ENCODE data around the gene CIAO3.
"Not testable (repeated sequence)": the region's sequence is repeated elsewhere in the genome, so short reads cannot be mapped to it uniquely, and the experiment has no call there.

The CIAO3 gene

DNA sequence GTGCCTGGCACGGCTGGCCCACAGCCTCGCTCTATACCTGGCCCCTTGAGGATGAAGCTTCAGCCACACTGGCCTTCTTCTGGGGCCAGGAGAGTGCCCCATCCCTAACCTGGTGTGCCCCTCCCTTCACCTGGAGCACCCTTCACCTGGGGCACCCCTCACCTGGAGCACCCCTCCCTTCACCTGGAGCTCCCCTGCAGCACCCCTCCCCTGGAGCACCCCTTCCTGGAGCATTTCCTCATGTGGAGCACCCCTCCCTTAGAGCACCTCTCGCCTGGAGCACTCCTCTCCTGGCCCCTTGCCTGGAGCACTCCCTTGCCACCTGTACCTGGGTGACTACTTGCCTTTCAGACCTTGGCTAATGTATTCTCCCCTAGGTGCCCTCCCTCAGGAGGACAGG is 32.8 kb downstream of the CIAO3 start:
- no peak for DNase-seq

DNA sequence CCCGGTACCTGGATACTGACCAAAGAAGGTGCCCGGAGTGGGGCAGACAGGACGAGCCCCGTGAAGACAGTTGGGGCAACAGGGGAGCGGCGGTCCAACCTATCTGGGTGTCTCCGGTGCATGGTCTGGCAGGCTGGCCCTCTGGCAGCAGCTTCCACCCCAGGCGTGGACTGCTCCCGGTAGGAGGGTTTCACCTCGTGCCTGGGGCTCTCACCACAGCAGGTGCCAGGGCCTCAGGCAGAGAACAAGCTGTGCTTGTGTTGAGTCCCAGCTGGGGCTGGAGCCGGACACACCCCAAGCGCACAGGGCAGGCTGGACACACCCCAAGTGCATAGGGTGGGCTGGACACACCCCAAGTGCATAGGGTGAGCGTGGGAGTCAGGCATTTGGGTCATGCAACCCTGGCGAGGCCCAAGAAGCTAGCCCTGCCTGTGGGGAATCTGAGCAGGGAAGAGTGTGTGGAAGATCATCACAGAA is 33.7 kb downstream of the CIAO3 start:
- DNase-seq, result no peak

DNA sequence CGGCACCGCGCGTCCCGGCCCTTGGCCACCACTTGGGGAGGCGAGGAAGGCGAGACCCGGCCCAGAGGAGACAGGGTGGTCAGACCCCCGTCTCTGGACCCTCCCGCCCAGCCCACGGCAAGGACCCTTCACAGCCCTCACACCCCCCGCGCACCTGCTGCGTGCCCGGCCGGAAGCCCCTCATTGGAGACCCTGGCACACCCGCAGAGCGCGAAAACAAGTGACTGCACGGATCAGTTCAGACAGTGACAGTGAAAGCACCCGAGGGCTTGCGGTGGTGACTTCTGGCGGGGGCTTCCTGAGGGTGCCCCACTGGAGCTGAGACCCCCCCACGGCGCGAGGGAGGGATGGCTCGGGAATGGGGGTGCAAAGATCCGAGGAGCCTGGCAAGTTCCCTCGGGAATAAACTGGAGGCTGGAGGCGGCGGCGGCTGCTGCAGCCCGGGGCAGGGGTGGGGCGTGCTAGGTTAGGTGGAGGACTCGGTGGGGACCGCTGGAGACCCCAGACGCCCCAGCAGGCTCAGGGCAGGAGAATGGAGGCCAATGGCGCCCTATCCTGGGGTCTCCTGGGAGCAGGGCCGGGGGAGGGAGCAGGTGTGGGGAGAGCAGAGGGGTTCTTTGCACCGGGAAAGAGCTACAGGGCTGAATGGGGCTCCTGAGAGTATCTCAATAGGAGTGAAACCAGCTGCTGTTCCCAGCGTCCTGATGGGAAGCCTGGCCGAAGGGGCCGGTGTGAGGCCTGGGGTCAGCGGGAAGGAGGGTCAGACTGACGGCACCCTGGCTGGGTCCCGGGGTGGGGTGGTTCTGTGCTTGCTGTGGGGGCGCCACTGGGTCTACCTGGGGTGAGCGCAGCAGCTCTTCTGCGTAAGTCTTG is 34.4 kb downstream of the CIAO3 start:
- peak; percentile 29 for DNase-seq

DNA sequence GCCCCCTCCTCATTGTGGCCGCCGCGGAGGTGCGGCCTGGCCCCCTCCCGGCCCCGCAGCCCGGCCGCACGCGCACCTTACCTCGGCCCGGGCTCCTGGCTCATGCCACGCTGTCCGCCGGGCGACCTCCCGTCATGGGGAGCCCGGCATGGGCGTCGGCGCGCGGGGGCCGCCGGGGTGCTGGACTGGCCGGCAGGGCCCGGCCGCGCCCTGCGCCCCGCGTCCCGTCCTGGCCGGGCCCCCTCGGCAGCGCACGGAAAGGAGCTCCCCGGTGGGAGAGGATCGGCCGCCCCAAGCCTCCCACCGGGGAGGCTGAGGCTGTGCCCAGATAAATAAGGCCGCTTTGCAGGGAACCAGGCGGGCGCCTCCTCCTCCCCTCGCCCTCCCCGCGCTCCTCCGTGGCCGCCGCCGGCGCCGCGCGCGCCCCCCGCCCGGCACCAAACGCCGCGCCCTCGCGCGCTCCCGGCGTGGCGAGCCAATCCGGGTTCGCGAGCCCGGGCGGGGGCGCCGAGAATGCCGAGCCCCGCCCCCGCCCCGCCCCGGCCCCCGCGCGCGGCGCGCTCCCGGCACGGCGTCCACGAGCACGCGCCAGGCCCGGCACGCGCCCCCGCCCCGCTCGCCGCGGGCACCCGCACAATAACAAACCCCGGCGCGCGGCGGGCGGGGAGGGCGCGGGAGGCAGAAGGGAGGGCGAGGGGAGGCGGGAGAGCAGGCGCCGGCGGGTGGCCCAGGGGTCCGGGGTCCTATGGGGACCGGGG is 35.2 kb downstream of the CIAO3 start, which contains the start of gene FBXL16:
Gene FBXL16, minus strand, starts transcription at position 371 of the 758 bp plus-strand sequence. CDS start 8,396 bp downstream, outside the sequence.
- DNase-seq, result peak; percentile 62

DNA sequence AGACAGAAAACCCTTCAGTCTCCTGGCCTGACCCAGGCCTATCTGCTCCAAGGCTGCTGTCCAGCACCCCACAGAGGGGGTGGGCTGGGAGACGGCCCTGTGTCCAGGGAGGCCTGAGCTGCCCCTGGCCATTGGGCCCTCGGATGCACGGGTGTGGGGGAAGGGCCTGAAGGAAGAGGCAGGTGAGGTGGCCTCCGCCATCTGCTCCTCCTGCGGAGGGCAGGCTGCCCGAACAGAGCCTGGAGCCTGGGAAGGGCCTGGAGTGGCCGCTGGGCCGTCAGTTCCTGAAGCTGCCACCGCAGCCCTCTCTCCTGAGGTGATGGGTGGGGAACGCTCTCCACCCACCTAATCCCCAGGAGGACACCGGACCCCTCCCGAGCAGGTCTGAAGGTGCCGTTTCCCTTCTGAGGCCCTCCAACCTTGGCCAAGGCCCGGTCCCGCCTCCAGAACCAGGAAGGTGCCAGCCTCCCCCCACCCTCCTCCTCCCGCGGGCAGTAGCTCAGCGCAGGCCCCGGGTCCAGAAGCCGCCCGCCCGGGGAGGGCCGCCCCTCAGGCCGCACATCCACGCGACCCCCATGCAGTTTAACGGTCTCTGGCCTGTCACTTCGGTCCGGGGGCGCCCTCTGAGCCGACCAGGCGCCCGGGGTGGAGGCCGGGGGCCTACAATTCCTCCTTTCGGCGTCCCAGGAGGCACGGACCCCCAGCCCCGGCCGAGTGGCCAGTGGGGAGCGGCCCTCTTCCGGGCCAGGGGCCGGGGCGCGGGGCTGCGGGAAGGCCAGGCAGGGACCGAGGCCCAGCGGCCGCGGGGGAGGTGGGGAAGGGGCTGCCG is 36.0 kb downstream of the CIAO3 start:
- no peak for DNase-seq

DNA sequence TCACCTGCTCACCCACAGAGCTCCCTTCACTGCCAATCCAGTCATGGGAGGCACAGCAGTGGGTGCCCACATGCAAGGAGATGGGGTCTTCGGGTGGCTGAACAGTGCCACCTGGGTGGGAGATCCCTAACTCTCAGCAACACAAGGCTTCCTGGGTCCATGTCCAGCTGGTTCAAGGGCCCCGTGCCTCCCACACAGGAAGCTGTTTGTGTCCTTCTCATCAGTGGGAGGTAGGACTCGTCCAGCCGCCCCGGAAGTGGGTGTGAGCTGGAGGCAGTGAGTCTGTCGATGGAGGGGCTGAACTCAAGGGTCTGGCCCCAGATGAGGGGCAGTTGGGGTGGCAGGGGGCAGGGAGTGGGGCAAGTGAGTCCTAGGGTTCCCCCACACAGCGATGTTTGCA is 36.8 kb downstream of the CIAO3 start:
- DNase-seq, result no peak

DNA sequence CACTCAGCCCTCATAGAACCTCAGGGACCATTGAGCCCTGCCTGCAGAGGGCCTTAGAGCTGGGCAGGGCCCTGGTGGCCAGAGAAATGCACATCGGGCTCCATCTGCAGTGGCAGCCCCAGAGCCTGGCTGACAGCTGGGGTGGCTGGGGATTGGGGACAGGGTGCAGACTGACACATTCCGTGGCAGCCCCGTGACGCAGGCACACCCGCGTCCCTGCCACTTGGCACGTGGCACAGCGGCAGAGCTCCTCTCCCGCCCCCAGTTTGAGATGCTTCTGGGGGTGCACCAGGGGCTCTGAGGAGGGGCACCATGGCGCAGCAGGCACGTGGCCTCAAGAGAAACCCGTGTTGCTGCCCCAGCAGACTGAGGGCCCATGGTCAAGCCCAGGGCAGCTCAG is 37.4 kb downstream of the CIAO3 start:
- DNase-seq, result no peak

DNA sequence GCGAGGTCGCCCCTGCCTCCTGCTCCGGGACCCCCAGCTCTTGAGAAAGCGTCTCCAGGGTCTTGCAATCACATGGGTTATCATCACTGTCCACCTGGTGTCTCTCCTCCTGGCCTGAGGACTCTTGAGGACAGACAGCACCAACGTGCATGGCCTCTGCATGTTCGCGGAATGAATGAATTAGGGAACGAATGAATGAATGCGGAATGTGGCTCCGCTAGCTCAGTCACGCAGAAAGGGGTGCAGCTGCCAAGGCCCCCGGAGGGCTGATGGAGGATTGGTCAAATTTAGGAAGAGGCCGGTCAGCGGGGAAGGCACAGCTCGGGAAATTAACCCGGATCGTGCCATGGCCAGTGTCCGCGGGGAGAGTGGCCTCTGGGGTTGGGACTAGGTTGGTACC is 38.5 kb downstream of the CIAO3 start:
- DNase-seq, result no peak

DNA sequence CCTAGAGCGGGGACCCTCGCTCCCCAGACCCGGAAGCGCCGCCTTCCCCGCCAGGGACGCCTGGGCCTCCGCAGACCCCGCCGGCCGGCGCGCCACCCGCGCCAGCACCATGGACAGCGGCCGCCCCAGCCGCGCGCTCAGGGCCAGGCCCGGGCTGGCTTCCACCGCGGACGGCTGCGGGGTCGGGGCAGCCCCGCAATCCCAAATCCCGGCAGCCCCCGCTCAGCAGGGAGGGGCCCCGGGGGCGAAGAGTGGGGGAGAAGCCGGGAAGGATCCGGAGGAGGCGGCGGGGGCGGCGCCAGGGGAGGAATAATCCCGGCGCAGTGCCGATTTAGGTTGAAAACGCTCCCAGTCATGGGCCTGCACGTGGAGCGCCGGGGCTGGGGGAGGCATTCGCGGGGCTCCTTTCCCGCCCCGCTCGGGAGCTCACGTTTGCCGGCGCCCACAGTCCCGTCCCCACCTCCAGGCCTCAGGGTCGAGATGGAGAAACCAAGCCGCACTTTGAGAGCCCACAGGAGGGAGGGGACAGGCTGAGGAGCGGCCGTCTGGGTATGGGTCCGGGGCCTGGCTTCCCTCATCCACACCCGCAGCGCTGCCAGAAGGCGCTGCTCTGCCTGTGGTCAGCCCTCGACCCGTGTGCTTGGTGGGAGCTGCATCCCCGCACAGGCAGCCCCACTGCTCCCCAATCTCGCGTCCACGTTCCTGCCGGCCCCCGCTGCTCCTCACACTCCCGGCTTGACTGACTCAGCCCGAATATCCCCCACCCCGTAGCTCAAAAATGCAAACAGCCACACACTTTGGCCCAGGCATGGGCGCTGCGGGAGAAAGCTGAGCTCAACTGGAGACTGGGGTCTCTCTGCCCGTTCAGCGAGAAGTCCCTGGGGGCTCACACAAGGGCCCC is 39.9 kb downstream of the CIAO3 start:
- no peak for DNase-seq

DNA sequence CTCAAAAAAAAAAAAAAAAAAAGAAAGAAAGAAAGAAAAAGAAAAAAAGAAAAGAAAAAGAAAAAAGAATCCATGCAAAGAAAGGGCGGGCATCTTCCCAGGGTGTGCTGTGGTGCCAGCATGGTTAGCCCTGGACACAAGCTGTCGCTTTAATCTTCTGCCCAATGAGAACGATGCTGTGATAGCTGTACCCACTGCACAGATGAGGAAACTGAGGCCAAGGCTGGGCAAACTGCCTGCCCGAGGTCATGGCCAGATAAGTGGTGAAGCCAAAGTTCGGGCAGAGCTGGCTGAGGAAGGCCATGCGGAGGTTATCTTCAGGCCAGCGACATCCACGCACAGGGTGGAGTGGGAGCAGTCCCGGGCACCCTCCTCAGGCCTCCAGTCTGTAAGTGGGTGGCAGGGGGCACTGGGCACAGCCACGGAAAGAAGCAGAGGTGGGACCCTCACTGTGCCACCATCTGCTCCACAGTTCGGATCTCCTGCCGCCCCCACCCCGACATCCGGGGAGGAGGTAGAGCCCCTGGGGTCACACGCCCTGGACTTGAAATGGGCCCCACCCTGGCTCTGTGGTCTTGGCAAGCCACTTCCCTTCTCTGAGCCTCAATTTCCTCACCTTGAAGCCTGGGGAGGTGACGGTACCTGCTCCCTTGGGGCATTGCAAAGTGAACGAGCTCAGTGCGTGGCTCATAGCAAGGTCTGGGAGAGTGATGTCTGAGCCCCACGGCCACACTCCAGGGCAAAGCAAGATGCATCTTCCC is 41.7 kb downstream of the CIAO3 start:
- no peak for DNase-seq

DNA sequence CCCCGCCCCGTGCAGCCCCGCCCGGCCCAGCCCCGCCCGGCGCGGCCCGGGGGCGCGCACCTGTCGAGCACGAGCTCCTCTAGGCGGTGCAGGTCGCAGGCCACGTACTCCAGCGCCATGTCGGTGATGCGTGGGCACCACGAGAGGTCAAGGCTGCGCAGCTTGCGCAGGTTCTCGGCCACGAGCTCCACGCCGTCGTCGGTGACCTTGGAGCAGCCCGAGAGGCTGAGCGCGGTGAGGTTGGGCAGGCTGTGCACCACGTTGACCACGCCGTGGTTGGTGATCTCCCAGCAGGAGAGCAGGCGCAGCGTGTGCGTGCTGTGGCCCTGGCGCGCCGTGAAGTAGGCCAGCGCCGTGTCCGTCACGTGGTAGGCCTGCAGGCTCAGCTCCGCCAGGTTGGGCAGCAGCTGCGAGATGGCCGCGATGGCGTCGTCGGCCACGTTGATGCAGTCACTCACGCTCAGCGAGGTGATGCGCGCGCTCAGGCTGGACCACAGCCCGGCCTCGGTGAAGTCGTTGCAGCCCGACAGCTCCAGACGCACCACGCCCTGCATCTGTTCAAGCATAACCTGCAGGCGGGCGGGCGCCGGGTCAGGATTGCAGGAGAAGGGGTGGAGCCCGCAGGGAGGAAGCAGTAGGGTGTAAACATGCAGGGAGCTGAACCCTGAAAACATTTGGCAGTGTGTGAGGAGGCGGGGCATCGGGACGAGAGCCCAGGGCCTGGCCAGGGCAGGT is 45.3 kb downstream of the CIAO3 start:
- peak; percentile 80 for DNase-seq

DNA sequence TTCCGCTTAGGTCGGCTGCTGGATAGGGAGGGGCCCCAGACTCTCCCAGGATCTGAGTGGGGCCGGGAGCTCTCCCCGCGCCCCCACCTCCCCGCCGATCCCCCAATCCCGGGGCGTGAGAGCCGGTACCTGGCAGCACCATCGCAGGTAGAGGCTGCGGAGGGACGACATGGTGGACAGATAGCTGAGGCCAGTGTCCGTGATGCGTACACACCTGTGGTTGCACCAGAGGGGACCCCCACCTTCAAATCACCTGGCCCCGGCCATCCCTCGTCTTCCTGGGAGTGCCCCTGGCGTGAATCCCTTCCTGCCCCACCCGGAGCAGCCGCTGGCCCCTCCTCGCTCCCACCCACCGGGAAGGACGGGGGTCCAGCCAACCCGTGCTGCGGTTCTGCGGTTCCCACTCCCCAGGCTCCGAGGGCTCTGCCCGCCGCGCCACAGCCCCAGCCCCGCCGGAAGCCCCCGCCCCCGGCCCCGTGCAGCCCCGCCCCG is 45.9 kb downstream of the CIAO3 start:
- DNase-seq, result no peak

DNA sequence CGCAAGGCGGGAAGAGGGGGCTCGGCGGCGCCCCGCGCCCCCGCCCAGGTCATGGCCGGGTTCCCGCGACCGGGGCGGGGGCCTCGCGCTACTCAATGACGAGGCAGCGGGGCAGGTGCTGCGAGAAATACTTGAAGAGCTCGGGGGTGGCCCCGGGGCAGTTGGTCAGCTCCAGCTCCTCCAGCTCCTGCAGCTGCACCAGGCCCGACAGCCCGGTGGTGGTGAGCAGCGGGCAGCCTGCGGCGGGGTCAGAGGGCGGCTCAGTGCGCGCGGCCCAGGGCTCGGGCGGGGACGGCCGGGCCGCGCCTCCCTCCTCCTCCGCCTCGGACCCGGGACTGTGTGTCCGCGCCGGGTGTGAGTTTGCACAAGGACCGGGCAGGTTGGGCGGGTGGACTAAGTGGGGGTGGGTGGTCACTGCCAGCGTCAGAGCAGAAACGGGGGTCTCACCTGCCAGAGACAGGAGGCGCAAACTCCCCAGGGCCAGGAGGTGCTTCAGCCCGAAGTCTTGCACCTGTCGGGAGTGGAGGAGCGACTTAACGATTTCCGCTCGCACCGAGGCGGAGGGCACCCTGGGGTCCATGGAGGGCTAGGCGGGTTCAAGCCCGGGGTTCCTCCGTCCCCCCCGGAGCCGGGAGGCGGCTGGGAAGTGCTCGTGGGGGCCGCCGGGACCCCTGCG is 46.5 kb downstream of the CIAO3 start:
- no peak for DNase-seq

DNA sequence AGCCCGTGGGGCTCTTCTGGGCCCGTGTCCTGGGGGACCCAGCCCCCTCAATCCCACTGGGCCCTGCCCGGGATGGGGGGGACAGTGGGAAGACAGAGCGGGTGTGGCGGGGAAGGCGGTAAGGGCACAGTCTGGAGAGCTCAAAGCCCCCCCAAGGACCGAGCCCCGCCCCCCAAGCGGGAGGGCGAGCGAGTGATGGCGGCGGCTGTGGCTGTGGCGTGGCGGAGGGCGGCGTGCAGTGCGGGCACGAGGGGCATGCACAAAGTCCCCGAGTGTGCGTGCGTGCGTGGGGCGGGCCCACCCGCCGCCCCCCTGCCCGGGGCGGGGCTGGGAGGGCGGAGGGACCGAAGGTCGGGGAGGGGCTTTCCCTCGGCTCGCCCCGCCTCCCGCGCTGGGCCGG is 47.0 kb downstream of the CIAO3 start:
- no peak for DNase-seq

DNA sequence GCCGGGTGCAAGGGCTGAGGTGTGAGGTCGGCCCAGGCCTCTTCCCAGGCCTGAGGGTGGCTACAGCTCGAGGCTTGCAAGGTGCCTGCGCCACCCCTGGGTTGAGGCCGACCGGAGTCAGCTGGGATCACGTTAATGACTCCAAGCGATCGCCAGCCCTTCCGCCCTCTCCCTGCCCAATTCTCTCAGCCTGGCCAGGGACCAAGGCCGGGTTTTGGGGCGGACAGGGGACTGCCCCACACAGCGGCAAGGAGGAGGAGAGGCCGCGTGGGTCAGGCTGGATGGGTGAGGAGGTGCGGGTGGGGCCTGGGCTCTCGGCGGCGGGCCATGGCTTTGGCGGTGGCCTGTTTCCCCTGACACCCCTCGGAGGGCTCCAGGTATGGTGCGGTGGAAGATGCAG is 47.4 kb downstream of the CIAO3 start:
- no peak for DNase-seq

DNA sequence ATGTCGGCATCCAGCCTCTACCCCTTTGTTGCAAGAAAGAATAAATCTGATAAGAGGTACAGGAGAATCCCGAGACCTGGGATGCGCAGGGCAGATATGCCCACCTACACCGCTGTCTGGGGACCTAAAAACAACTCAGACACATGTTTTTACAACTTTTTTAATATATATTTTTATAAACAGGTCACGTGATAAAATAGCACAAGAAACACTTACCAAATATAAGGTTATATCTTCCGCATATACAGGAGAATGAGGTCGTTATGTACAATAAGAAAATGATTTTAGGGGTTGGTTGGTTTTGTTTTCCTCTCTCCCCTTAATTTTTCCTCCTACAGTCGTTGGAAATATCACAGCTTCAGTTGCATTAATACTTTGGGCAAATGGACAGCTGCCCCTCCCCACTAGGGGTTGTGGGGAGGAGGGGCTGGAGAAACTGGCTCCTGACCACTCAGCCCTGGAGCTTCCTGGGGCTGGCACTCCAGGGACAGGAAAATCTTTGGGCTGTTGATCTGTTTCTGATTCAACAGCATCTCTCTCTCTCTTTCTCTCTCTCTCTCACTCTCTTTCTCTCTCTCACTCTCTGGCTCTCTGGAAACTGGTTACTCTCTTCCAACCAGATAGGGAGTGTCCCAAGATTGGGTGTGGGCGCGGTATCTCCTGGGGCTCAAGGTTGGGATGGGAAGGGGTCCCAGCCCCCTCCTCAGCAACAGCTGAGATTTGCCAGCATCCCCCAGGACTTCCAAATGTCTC is 48.3 kb downstream of the CIAO3 start:
- no peak for DNase-seq

DNA sequence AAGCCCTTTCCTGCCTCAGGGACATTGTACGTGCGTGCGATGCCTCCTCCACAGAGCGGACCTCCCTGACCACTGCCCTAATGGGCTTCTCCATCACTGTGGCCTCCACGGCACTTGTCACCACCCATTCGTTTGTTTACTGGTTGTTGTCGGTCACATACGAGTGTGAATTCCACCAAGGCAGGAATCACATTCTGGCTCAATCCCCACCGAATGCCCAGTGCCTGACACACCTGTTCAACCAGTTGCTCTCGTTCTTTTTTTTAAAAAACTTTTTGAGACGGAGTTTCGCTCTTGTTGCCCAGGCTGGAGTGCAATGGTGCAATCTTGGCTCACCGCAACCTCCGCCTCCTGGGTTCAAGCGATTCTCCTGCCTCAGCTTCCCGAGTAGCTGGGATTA is 49.6 kb downstream of the CIAO3 start:
- not testable (repeated sequence) for DNase-seq

DNA sequence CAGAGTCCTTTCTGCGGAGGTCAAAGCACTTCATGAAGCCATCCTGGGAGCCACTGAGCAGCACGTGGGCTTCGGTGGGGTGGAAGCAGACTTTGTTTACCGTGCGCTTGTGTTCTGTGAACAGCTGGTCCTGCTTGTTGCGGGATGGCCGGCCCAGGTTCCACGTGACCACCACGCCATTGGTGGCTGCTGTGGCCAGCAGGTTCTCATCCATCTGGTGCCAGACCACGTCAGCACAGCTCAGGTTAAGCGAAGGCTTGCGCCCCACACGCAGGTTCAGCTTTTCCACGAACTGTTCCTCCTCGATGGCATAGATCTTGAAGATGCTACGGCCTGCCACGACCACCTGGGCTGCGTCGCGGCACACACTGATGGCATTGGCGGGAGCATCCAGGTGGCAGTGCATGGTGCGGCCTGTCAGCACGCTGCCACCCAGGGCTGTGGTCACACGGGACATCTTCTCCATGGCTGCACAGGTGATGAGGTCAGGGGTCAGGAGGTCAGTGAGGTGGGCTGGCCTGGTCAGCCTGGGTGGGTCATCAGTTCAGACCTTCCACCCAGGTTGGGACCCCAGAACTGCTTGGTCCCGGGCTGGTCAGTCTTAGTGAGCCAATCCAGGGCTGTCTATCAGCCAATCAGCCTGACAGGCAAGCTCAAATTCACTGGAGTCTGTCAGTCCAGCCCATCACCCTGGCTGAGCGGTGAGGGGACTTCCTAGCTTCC is 51.5 kb downstream of the CIAO3 start:
- DNase-seq, result no peak

All from NCI-H1092 (cell line).